Measurements from ENCODE around the gene ETV7. TPM values are rescaled to one million over a fixed set of nuclear protein-coding genes. Genes with fewer than 3 reads are reported as not detected.

Gene ETV7
- total and polyA plus RNA-seq, 5 experiments from 2014 or later: 0.60 to 0.70 TPM; not detected in 3

- no peaks in the 10 kb centered on the region for H3K36me3 Mint-ChIP-seq
- no peaks in the 10 kb centered on the region for H3K9me3 Mint-ChIP-seq
- H3K27ac Mint-ChIP-seq: peak overlapping the region in 1 of 10 donors; percentile 32
- H3K27me3 Mint-ChIP-seq: peaks cover 0 to 9% (median 2%) of the 10 kb centered on the region in 5 donors
- POLR2A ChIA-PET: no interaction called here
- ATAC-seq (no peak), DNase-seq (peak in 1 of 10 donors; percentile 7)
- peaks cover 3 to 10% (median 10%) of the 10 kb centered on the region in 4 donors for H3K4me1 Mint-ChIP-seq
- no peak overlapping the region for H3K4me3 Mint-ChIP-seq
Measured at GRCh38 chr6:36381502-36382389, 5.7 kb downstream of the ETV7 start.

- Mint-ChIP-seq H3K36me3 (no peaks in the 10 kb centered on the region), H3K4me3 (no peak overlapping the region), H3K4me1 (peaks cover 0 to 3% (median 0%) of the 10 kb centered on the region in 4 donors), H3K27ac (no peak overlapping the region), H3K9me3 (no peaks in the 10 kb centered on the region), H3K27me3 (no peaks in the 10 kb centered on the region)
- POLR2A ChIA-PET: no interaction called here
- ATAC-seq: no peak
- peak in 1 of 10 donors; percentile 9 for DNase-seq
Measured at GRCh38 chr6:36380166-36380565, 7.3 kb downstream of the ETV7 start.

- Mint-ChIP-seq H3K9me3 (no peaks in the 10 kb centered on the region), H3K27me3 (no peaks in the 10 kb centered on the region), H3K4me1 (peaks cover 0 to 3% (median 0%) of the 10 kb centered on the region in 4 donors), H3K4me3 (no peak overlapping the region), H3K27ac (no peak overlapping the region), H3K36me3 (no peaks in the 10 kb centered on the region)
- POLR2A ChIA-PET: no interaction called here
- ATAC-seq (no peak), DNase-seq (peak in 1 of 10 donors; percentile 4)
Measured at GRCh38 chr6:36378936-36379335, 8.5 kb downstream of the ETV7 start.

GRCh38 chr6:36378243-36378920 lies 9.1 kb downstream of the ETV7 start:
- ATAC-seq (no peak), DNase-seq (peak in 1 of 10 donors; percentile 28)
- Mint-ChIP-seq H3K4me3 (no peak overlapping the region), H3K27me3 (no peaks in the 10 kb centered on the region), H3K27ac (no peak overlapping the region), H3K4me1 (peaks cover 0 to 3% (median 0%) of the 10 kb centered on the region in 4 donors), H3K36me3 (no peaks in the 10 kb centered on the region), H3K9me3 (no peaks in the 10 kb centered on the region)
- POLR2A ChIA-PET: no interaction called here

- no peaks in the 10 kb centered on the region for H3K9me3 Mint-ChIP-seq
- no peak for ATAC-seq
- H3K4me3 Mint-ChIP-seq: no peak overlapping the region
- DNase-seq: no peak
- no peak overlapping the region for H3K27ac Mint-ChIP-seq
- no peaks in the 10 kb centered on the region for H3K36me3 Mint-ChIP-seq
- POLR2A ChIA-PET: no interaction called here
- H3K27me3 Mint-ChIP-seq: peaks cover 0 to 3% (median 0%) of the 10 kb centered on the region in 5 donors
- H3K4me1 Mint-ChIP-seq: peaks cover 0 to 3% (median 0%) of the 10 kb centered on the region in 4 donors
Measured at GRCh38 chr6:36377594-36377993, 9.9 kb downstream of the ETV7 start.

- Mint-ChIP-seq H3K9me3 (no peaks in the 10 kb centered on the region), H3K27me3 (peaks cover 0 to 6% (median 0%) of the 10 kb centered on the region in 5 donors), H3K36me3 (peaks cover 0 to 2% (median 0%) of the 10 kb centered on the region in 3 donors), H3K4me1 (peaks cover 0 to 3% (median 0%) of the 10 kb centered on the region in 4 donors), H3K4me3 (peak overlapping the region in 1 of 10 donors; percentile 36), H3K27ac (no peak overlapping the region)
- DNase-seq: no peak
- POLR2A ChIA-PET: no interaction called here
- no peak for ATAC-seq
Measured at GRCh38 chr6:36376742-36377141, 10.7 kb downstream of the ETV7 start.

- Mint-ChIP-seq H3K9me3 (no peaks in the 10 kb centered on the region), H3K4me1 (peaks cover 0 to 3% (median 0%) of the 10 kb centered on the region in 4 donors), H3K4me3 (no peak overlapping the region), H3K36me3 (peaks cover 0 to 2% (median 0%) of the 10 kb centered on the region in 3 donors), H3K27me3 (peaks cover 0 to 6% (median 0%) of the 10 kb centered on the region in 5 donors), H3K27ac (no peak overlapping the region)
- DNase-seq (no peak), ATAC-seq (no peak)
- POLR2A ChIA-PET: no interaction called here
Measured at GRCh38 chr6:36376183-36376582, 11.3 kb downstream of the ETV7 start.

- Mint-ChIP-seq H3K36me3 (peaks cover 0 to 2% (median 0%) of the 10 kb centered on the region in 3 donors), H3K27ac (no peak overlapping the region), H3K9me3 (no peaks in the 10 kb centered on the region), H3K4me1 (peaks cover 0 to 3% (median 0%) of the 10 kb centered on the region in 4 donors), H3K27me3 (peaks cover 0 to 6% (median 0%) of the 10 kb centered on the region in 5 donors), H3K4me3 (no peak overlapping the region)
- ATAC-seq (no peak), DNase-seq (no peak)
- POLR2A ChIA-PET: interaction anchor here (0.6 kb wide), 1 partner anchor 1489 kb away, joined by 6 read pairs; no protein-coding TSS in a partner anchor
Measured at GRCh38 chr6:36375644-36376155, 11.8 kb downstream of the ETV7 start.

GRCh38 chr6:36374972-36375371 lies 12.5 kb downstream of the ETV7 start:
- no peaks in the 10 kb centered on the region for H3K9me3 Mint-ChIP-seq
- ATAC-seq (no peak), DNase-seq (no peak)
- POLR2A ChIA-PET: no interaction called here
- H3K27me3 Mint-ChIP-seq: peaks cover 0 to 6% (median 0%) of the 10 kb centered on the region in 5 donors
- H3K4me1 Mint-ChIP-seq: peaks cover 0 to 3% (median 0%) of the 10 kb centered on the region in 4 donors
- H3K4me3 Mint-ChIP-seq: no peak overlapping the region
- H3K36me3 Mint-ChIP-seq: peaks cover 0 to 2% (median 0%) of the 10 kb centered on the region in 3 donors
- no peak overlapping the region for H3K27ac Mint-ChIP-seq

- no peaks in the 10 kb centered on the region for H3K9me3 Mint-ChIP-seq
- H3K27me3 Mint-ChIP-seq: peaks cover 0 to 6% (median 0%) of the 10 kb centered on the region in 5 donors
- POLR2A ChIA-PET: no interaction called here
- peaks cover 0 to 2% (median 0%) of the 10 kb centered on the region in 3 donors for H3K36me3 Mint-ChIP-seq
- no peak for DNase-seq
- no peak overlapping the region for H3K4me3 Mint-ChIP-seq
- H3K27ac Mint-ChIP-seq: no peak overlapping the region
- peaks cover 0 to 3% (median 0%) of the 10 kb centered on the region in 4 donors for H3K4me1 Mint-ChIP-seq
- ATAC-seq: no peak
Measured at GRCh38 chr6:36374194-36374593, 13.3 kb downstream of the ETV7 start.

GRCh38 chr6:36373368-36374019 lies 14.0 kb downstream of the ETV7 start:
- ATAC-seq (no peak), DNase-seq (no peak)
- Mint-ChIP-seq H3K4me1 (peaks cover 0 to 3% (median 0%) of the 10 kb centered on the region in 4 donors), H3K27me3 (peaks cover 0 to 6% (median 0%) of the 10 kb centered on the region in 5 donors), H3K9me3 (no peaks in the 10 kb centered on the region), H3K4me3 (no peak overlapping the region), H3K27ac (no peak overlapping the region), H3K36me3 (peaks cover 0 to 2% (median 0%) of the 10 kb centered on the region in 3 donors)
- POLR2A ChIA-PET: no interaction called here

- peaks cover 0 to 2% (median 0%) of the 10 kb centered on the region in 3 donors for H3K36me3 Mint-ChIP-seq
- POLR2A ChIA-PET: no interaction called here
- ATAC-seq: no peak
Measured at GRCh38 chr6:36372088-36372487, 15.4 kb downstream of the ETV7 start.

More at GRCh38 chr6:36372088-36372487, 15.4 kb downstream of the ETV7 start:
- Mint-ChIP-seq H3K4me1 (peaks cover 0 to 3% (median 0%) of the 10 kb centered on the region in 4 donors), H3K27ac (no peak overlapping the region), H3K4me3 (no peak overlapping the region), H3K27me3 (peaks cover 0 to 6% (median 0%) of the 10 kb centered on the region in 5 donors), H3K9me3 (no peaks in the 10 kb centered on the region)
- no peak for DNase-seq

Data from naive thymus-derived CD8-positive, alpha-beta T cell (primary cell).